Measurements from ENCODE around the gene PDE4D. TPM values are rescaled to one million over a fixed set of nuclear protein-coding genes. Genes with fewer than 3 reads are reported as not detected.

The PDE4D gene
- total and polyA plus RNA-seq, 2 of the 4 experiments (the other 2 are of a cell fraction): 1.4 to 7.9 TPM

GRCh38 chr5:59856358-59856757 is 37.2 kb downstream of the PDE4D start:
- H3K14ac ChIP-seq (replicated peaks; ENCODE audit: low read depth, low read length): no peak overlapping the region
- no peaks in the 10 kb centered on the region for H4K20me1 ChIP-seq (ENCODE audit: insufficient read depth, low read length)
- no peak overlapping the region for H3K4ac ChIP-seq (ENCODE audit: low read depth, low read length)
- no peaks in the 10 kb centered on the region for H3K27me3 ChIP-seq (ENCODE audit: control insufficient read depth, insufficient read depth, low read length)
- H2AK5ac ChIP-seq (ENCODE audit: low read depth, low read length): no peak overlapping the region
- H4K8ac ChIP-seq (ENCODE audit: low read depth in 2 of 2, low read length in 2 of 2): no peak overlapping the region
- no peak overlapping the region for H2BK120ac ChIP-seq (ENCODE audit: low read depth, low read length)
- H4K91ac ChIP-seq (ENCODE audit: insufficient read depth, low read depth, low read length): no peak overlapping the region
- ATAC-seq (ENCODE audit: low read depth): no peak
- no peaks in the 10 kb centered on the region for H3K79me1 ChIP-seq (ENCODE audit: low read depth in 1 of 2, low read length in 2 of 2)
- no peak overlapping the region for H2BK5ac ChIP-seq (ENCODE audit: low read depth, low read length, poor library complexity, severe bottlenecking)
- H3K36me3 ChIP-seq (ENCODE audit: control insufficient read depth, insufficient read depth, low read length): no peaks in the 10 kb centered on the region
- no peak for DNase-seq
- no peak overlapping the region for H2AK9ac ChIP-seq (replicated peaks; ENCODE audit: low read depth, low read length, poor library complexity)
- H3K4me3 ChIP-seq (ENCODE audit: insufficient read depth, low read depth, low read length): no peak overlapping the region
- H3K4me1 ChIP-seq (ENCODE audit: control insufficient read depth, insufficient read depth, low read length): no peaks in the 10 kb centered on the region
- in situ Hi-C loops (cut with MboI; ENCODE audit: low sequenced_read_pairs) (no loop called here), intact Hi-C loops (cut with micrococcal nuclease) (no loop called here), dilution Hi-C loops (cut with HindIII; ENCODE audit: low sequenced_read_pairs, unreplicated experiment) (no loop called here)
- H3K9me3 ChIP-seq (ENCODE audit: control insufficient read depth, insufficient read depth, low read length): no peaks in the 10 kb centered on the region
- H3K27ac ChIP-seq (ENCODE audit: insufficient read depth, low read length): no peak overlapping the region
- no CpG with 5 or more reads among the region's 5 CpGs for WGBS, 2 experiments (ENCODE audit: extremely low coverage in 2 of 2, insufficient read length in 1 of 2)
- BruUV-seq (replicated peaks): no TSS peak
- no peak overlapping the region for H3K9ac ChIP-seq (ENCODE audit: low read depth, low read length)
- no peak overlapping the region for H3K56ac ChIP-seq (ENCODE audit: extremely low read depth, insufficient read depth, low read length)
- CTCF ChIA-PET: no interaction called here
- no peak overlapping the region for H2BK20ac ChIP-seq (ENCODE audit: low read depth, low read length)
- H4K5ac ChIP-seq (ENCODE audit: low read depth, low read length): no peak overlapping the region
- H2BK15ac ChIP-seq (ENCODE audit: low read depth, low read length): no peak overlapping the region
- no peaks in the 10 kb centered on the region for H3K9me1 ChIP-seq (ENCODE audit: insufficient read depth, low read length)
- POLR2A ChIA-PET (ENCODE audit: unreplicated experiment): no interaction called here
- TF ChIP-seq CEBPB (IDR thresholded peaks at IDR 0.05; ENCODE audit: low read depth, low read length) (no peak), POLR2A (IDR thresholded peaks at IDR 0.05; ENCODE audit: low read depth, low read length) (no peak), SMC3 (IDR thresholded peaks at IDR 0.05; ENCODE audit: low read depth, low read length) (no peak), MXI1 (IDR thresholded peaks at IDR 0.05; ENCODE audit: borderline replicate concordance, low read depth, low read length) (no peak), RAD21 (IDR thresholded peaks at IDR 0.05; ENCODE audit: low read length) (no peak), MAZ (IDR thresholded peaks at IDR 0.05; ENCODE audit: borderline replicate concordance, low read depth, low read length) (no peak)
- TF ChIP-seq, protein P1, sequence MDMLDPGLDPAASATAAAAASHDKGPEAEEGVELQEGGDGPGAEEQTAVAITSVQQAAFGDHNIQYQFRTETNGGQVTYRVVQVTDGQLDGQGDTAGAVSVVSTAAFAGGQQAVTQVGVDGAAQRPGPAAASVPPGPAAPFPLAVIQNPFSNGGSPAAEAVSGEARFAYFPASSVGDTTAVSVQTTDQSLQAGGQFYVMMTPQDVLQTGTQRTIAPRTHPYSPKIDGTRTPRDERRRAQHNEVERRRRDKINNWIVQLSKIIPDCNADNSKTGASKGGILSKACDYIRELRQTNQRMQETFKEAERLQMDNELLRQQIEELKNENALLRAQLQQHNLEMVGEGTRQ (IDR thresholded peaks at IDR 0.05; ENCODE audit: low read depth, low read length): no peak
- TF ChIP-seq, protein P2, sequence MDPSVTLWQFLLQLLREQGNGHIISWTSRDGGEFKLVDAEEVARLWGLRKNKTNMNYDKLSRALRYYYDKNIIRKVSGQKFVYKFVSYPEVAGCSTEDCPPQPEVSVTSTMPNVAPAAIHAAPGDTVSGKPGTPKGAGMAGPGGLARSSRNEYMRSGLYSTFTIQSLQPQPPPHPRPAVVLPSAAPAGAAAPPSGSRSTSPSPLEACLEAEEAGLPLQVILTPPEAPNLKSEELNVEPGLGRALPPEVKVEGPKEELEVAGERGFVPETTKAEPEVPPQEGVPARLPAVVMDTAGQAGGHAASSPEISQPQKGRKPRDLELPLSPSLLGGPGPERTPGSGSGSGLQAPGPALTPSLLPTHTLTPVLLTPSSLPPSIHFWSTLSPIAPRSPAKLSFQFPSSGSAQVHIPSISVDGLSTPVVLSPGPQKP (IDR thresholded peaks at IDR 0.05; ENCODE audit: borderline replicate concordance, low read depth, low read length): no peak
- no peak overlapping the region for H3K23ac ChIP-seq (ENCODE audit: low read depth, low read length)
- no peak overlapping the region for H3K4me2 ChIP-seq (ENCODE audit: low read depth, low read length)
- no peak overlapping the region for H2AFZ ChIP-seq (replicated peaks; ENCODE audit: low read length, poor library complexity)
- H3K18ac ChIP-seq (ENCODE audit: low read depth, low read length): no peak overlapping the region

All from IMR-90 (cell line).